AG09309 (cell line): ENCODE data around the gene INTS7.

ENCODE experiments used
- DNase-seq: peaks from one replicate; pipeline ENCODE4 v3.0.0-alpha.2; 2010; ENCODE audit warnings: low read depth
- H3K4me3 ChIP-seq: 2 replicates; pipeline ENCODE4 v1.5.1; 2011; ENCODE audit warnings: mild to moderate bottlenecking, low read depth, low read length, moderate library complexity; ENCODE audit not compliant: control insufficient read depth
- TF ChIP-seq, protein P1 (sequence below): IDR thresholded peaks from 2 replicates; pipeline ENCODE4 v1.5.1; 2011; ENCODE audit warnings: mild to moderate bottlenecking, low read depth, low read length, inconsistent platforms; ENCODE audit not compliant: insufficient read depth, control insufficient read depth; ENCODE audit errors: missing control alignments

Gene INTS7

DNA sequence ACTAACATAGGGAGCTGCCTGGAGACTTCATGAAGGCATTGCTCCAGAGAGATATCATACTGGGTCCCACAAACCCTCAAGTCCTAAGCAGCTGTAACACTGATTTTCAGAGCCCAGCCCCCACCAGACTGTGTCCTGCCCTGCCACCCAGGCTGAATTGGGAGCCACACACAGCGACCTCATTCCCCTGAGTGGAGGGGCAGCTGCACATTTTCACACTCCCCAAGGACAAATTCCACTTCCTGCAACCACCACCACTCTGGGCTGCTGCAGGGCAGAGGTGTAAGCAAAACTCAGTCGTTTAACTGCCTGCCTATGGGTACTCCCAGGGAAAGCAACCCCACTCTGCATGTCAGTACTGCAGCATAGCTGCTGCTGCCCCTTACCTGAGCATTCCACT, 20.0 kb upstream of the INTS7 start:
- no peak for DNase-seq
- TF ChIP-seq, protein P1, sequence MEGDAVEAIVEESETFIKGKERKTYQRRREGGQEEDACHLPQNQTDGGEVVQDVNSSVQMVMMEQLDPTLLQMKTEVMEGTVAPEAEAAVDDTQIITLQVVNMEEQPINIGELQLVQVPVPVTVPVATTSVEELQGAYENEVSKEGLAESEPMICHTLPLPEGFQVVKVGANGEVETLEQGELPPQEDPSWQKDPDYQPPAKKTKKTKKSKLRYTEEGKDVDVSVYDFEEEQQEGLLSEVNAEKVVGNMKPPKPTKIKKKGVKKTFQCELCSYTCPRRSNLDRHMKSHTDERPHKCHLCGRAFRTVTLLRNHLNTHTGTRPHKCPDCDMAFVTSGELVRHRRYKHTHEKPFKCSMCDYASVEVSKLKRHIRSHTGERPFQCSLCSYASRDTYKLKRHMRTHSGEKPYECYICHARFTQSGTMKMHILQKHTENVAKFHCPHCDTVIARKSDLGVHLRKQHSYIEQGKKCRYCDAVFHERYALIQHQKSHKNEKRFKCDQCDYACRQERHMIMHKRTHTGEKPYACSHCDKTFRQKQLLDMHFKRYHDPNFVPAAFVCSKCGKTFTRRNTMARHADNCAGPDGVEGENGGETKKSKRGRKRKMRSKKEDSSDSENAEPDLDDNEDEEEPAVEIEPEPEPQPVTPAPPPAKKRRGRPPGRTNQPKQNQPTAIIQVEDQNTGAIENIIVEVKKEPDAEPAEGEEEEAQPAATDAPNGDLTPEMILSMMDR = no peak
- H3K4me3 ChIP-seq = no peak overlapping the region

DNA sequence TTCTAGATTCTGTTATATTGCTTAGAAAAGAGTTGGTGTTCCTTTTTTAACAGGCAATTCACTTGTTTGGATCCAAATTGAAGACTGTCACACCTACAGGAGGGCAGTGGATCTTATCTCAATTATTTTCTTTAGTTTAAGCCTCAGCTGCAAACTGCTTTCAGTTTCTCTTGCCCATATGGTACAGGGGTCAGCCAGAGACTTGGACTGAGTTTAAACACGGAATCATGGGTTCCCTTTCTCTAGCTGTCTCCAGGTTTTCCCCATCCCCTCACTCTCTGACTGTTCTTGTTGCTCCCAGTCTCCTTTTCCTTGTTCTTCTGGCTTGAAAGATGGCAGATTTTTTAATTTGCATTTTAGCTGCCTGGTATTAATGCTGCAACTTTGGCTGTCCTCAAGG, 18.6 kb upstream of the INTS7 start:
- no peak overlapping the region for H3K4me3 ChIP-seq
- TF ChIP-seq, protein P1 = no peak
- DNase-seq = no peak

- H3K4me3 ChIP-seq = no peak overlapping the region
- DNase-seq = no peak
- TF ChIP-seq, protein P1 = no peak
Measured at GRCh38 chr1:212045981-212046380, 10.6 kb upstream of the INTS7 start.

DNA sequence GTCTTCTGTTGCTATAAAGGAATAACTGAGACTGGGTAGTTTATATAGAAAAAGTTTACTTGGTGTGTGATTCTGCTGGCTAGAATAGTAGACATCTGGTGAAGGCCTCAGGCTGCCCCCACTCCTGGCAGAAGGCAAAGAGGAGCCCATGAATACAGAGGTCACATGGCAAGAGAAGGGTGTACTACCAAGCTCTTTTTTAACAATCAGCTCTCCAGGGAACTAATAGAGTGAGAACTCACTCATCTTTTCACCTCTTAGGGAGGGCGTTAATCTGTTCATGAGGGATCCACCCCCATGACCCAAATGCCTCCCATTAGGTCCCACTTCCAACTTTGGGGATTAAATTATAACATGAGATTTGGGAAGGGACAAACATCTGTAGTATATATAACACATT, 9.5 kb upstream of the INTS7 start:
- no peak for DNase-seq
- TF ChIP-seq, protein P1 = no peak
- H3K4me3 ChIP-seq = no peak overlapping the region

DNA sequence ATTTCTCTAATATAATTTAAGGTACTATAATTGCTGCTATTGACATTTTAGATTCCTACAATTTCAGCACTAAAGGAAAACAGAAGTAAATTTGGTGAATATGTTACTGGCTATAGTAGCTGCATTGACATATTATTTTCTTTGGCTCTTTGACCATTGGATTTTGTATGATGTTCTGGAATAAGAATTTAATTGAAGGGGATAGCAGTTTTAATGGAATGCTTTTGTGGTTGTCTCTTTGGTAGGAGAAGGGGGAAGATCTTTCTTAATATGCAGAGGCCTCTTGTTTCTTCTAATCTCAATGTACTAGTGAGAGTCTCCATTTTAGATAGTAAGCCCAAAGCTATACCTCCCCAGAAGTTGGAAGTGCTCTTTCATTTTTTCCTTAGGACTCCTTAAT, 7.1 kb upstream of the INTS7 start:
- H3K4me3 ChIP-seq = no peak overlapping the region
- TF ChIP-seq, protein P1 = no peak
- DNase-seq = no peak

GRCh38 chr1:212040629-212041412, 5.5 kb upstream of the INTS7 start:
- TF ChIP-seq, protein P1 = no peak
- DNase-seq = no peak
- no peak overlapping the region for H3K4me3 ChIP-seq
